Astrocyte (in vitro differentiated cells and primary cell): ENCODE results near the gene CMTR2.

Source experiments
- CTCF ChIP-seq: IDR thresholded peaks from 2 replicates; pipeline ENCODE4 v1.5.1; 2011; ENCODE audit warnings: low read depth, mild to moderate bottlenecking, inconsistent platforms, low read length, moderate library complexity; ENCODE audit not compliant: insufficient read depth
- EZH2 ChIP-seq: IDR thresholded peaks from 2 replicates; pipeline ENCODE4 v1.6.1; 2012; ENCODE audit warnings: mild to moderate bottlenecking, low read length, inconsistent platforms; ENCODE audit not compliant: insufficient read depth

- TF ChIP-seq CTCF (no peak), EZH2 (no peak)
Measured at GRCh38 chr16:71282943-71283342, 6.3 kb downstream of the CMTR2 start.
